Bladder microvascular endothelial cell (primary cell): ENCODE measurements around the gene PSORS1C2. TPM values are rescaled to one million over a fixed set of nuclear protein-coding genes. Genes with fewer than 3 reads are reported as not detected.

Experiments used
- total RNA-seq: library from RNA; depleted of rRNA; stranded (reverse); fragments of >200 nt; gene quantifications from 2 replicates; pipeline ENCODE4 v1.2.3, GENCODE V29; 2014

PSORS1C2 gene
- total RNA-seq: not detected in 2 replicates

DNA sequence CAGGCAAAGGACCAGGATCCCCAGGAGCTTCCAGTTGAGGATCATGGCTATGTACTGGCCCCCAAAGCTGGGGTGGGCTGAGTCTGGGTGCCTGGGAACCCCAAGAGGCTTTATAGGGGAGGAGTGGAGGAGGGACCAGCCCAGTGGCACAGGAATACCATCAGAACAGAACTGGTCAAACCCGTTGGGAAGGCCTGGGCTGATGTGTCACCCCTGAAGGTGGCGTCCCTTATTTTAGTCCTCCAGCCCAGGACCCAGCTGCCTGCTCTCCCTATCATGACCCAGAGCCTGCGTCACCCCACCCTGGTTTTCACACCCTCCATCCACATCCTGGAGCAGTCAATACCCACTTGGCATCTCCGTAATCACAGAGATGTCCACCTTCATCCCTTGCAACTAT is at the start of gene PSORS1C2:
Gene PSORS1C2, minus strand, starts transcription at position 85 of the 400 bp plus-strand sequence. Its CDS starts 40 bp downstream, at position 45.

DNA sequence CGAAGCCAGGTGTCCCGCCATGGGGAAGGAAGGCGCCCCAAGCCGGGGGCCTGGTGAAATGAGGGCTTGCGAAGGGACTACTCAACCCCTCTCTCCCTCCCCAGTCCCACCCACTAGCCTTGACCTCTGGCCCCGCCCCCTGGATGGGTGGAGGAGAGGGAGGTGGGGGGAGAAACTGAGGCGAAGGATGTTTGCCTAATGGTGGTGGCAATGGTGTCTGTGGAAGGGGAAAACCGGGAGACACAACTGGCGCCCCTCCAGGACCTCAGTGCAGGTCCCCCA is 31.7 kb upstream of the PSORS1C2 start, which contains the start of gene POU5F1:
Gene POU5F1, minus strand, starts transcription at position 83 of the 282 bp plus-strand sequence. Its CDS starts 62 bp downstream, at position 21.

DNA sequence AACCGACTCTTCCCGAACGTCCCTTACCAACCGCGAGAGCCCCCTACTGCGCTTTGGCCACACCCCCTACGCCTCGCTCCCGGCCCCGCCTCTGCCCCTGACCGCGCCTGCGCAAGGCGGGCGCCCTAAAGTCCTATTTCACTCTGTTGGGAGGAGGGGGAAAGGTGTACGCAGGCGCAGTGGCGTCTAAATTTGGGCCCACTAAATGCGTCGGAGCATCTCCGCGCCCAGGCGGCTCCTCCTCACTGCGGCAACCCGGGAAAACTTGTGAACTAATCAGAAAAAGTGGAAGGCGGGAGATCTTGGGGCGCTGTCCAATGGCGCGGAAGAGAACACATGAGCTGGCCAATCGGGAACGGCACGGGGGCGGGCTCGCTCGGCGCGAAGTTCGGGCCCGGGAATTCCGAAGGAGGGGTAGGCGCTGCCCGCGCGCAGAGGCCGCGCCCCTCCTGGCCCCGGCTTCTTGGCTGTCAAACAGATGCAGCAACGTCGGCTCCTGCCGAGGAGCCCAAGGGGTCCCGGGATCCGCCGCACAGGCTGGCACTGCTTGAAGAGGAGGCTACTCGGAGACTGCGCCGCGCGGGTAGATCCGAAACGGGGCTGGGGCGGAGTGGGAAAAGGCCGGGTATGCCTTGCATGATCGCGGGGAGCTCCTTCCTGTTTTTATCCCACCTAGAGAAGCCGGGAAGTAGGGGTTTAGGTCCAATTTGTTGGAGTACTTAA is 19.4 kb upstream of the PSORS1C2 start, which contains the start of gene TCF19:
Gene TCF19, plus strand, starts transcription at position 450 of the 723 bp plus-strand sequence. CDS start 881 bp downstream, outside the sequence.

DNA sequence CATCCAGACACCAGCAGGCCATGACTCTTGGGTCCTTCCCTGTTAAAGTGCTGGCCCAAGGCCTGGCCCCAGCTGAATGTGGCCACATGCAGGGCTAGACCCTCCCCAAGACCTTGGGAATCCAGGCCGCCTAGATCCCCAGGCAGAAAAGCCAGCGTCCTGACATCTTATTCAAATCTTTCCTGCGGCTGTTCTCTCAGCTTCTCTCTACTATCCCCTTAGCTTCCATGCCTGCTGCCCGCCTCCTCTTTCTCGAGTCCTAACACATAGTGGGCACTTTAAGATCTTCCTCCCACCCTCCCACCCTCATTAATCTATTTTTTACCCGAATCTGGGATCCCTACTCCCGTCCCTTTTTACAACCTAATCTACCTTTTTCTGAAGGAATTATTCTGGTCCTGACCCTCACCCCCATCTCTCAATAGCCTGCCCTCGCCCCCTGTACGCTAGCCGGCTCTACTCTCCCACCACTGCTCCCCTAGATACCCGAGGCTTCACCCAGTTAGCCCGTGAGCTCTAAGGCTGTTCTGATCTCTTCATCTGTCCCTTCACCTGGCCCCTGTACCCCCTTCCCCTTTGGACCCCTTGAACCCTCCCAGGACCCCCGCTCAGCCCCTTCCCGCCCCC is 18.8 kb upstream of the PSORS1C2 start, which contains the start of gene CCHCR1:
Gene CCHCR1, minus strand, starts transcription at position 290 of the 627 bp plus-strand sequence. Its CDS starts 202 bp downstream, at position 88.

DNA sequence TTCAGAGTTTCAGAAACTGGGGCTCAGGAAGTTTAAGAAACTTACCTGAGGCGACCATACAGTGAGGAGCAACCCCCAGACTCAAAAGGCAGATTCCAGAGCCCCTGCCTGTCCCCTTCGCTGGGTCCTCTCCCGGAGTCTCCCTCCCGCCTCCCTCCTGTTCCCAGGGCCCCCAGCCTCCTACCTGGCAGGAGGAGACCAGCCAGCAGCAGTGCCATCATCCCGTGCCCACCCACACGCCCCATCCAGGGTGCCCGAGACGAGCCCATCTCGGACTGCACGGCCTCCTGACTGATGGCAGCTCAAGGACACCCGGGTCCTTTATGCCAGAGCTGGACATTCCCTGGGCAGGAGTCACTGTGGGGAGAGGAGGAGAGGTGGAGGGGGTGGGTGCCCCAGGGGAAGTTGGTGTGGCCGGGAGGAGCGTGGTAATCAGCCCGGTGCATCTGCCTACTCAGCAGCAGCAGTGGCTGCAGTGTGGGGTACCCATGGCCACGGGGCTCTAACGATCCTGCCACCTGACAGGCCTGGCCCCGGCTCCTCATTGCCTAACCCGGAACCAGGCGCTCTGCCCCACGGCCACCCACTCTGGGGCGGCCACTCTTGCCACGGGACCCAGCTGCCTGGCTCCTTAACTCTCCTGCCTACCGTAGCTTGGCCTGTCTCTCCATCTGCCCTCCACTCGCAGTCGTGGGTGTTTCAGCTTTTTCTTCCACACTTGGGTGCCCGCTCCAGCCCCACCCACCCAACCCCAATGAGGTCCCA is 18.5 kb downstream of the PSORS1C2 start, which contains the start of gene CDSN:
Gene CDSN, minus strand, starts transcription at position 296 of the 765 bp plus-strand sequence. Its CDS starts 27 bp downstream, at position 269.

DNA sequence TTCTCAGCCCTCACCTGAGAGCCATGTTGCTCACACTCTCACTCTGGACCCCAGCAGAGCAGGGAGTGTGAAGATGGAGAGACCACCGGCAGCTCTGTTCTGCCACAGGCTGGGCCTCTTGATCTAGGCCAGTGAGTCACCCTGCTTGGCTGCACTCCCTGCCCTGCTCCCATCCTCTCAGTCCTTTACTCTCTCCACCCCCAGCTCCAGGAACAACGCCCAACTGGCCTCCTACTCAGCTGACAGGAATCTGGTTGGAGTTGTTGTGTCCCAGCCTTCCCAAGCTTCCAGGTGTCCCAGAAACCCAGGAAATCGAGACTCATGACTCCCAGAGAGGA is 24.4 kb downstream of the PSORS1C2 start, which contains the start of gene PSORS1C1:
Gene PSORS1C1, plus strand, starts transcription at position 260 of the 338 bp plus-strand sequence. CDS start 14,833 bp downstream, outside the sequence.

DNA sequence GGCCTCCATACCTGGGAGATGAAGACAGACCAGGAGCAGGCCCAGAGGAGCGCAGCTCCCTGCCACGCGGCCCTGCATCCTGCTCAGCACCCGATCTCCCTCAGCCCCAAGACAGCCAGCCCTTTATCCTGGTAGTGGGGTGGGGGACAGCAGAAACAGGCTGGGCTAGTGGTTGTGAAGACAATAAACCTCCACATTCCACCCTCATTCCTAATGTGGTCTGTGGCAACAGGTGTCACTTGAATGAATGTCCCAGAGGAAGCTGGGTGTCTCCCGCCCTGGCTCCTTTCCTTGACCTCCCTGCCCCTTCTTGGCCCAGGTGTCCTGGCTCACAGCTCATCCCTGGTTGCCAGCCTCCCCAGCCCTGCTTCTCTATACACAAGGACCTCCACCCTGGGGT is 26.4 kb downstream of the PSORS1C2 start, which contains the start of gene C6orf15:
Gene C6orf15, minus strand, starts transcription at position 98 of the 400 bp plus-strand sequence. Its CDS starts 20 bp downstream, at position 78.

Other genes starting within 250 kb of the PSORS1C2 start
- 7.6 and 21.7 TPM in 2 replicates for gene GTF2H4, start 230.9 kb downstream of the PSORS1C2 start, total RNA-seq
- gene VARS2, start 224.8 kb downstream of the PSORS1C2 start, total RNA-seq: 11.8 and 23.8 TPM in 2 replicates
- 0.16 TPM in 1 of 2 replicates, not detected in the other for gene SFTA2, start 206.9 kb downstream of the PSORS1C2 start, total RNA-seq
- gene MUCL3, start 198.1 kb downstream of the PSORS1C2 start, total RNA-seq: not detected in 2 replicates
- not detected in 2 replicates for gene MUC21, start 155.3 kb downstream of the PSORS1C2 start, total RNA-seq
- not detected in 2 replicates for gene MUC22, start 128.6 kb downstream of the PSORS1C2 start, total RNA-seq
- gene C6orf15, start 26.5 kb downstream of the PSORS1C2 start, total RNA-seq: not detected in 2 replicates
- 5.7 and 8.1 TPM in 2 replicates for gene PSORS1C1, start 24.3 kb downstream of the PSORS1C2 start, total RNA-seq
- 0.06 TPM in 1 of 2 replicates, not detected in the other for gene CDSN, start 18.6 kb downstream of the PSORS1C2 start, total RNA-seq
- gene CCHCR1, start 18.7 kb upstream of the PSORS1C2 start, total RNA-seq: 15.7 and 16.2 TPM in 2 replicates
- 16.6 and 30.6 TPM in 2 replicates for gene TCF19, start 19.5 kb upstream of the PSORS1C2 start, total RNA-seq
- gene POU5F1, start 31.6 kb upstream of the PSORS1C2 start, total RNA-seq: 0.19 and 0.32 TPM in 2 replicates
- gene HLA-C, start 133.0 kb upstream of the PSORS1C2 start, total RNA-seq: 339 and 577 TPM in 2 replicates
- 1,116 and 1,298 TPM in 2 replicates for gene HLA-B, start 218.1 kb upstream of the PSORS1C2 start, total RNA-seq